Type B pancreatic cell (in vitro differentiated cells): ENCODE results near the gene KIF17. TPM values are rescaled to one million over a fixed set of nuclear protein-coding genes. Genes with fewer than 3 reads are reported as not detected.
"Not testable (repeated sequence)": the region's sequence is repeated elsewhere in the genome, so short reads cannot be mapped to it uniquely, and the experiment has no call there.

Source experiments
- DNase-seq: peaks from one replicate; pipeline ENCODE4 v3.0.0; 2021; ENCODE audit warnings: mixed read lengths; ENCODE audit not compliant: unreplicated experiment; ENCODE audit errors: extremely low spot score
- H3K27ac Mint-ChIP-seq: 2 replicates; pipeline ENCODE4 v1.8.0; 2021; ENCODE audit warnings: mild to moderate bottlenecking, mixed read lengths
- H3K27me3 Mint-ChIP-seq: 2 replicates; pipeline ENCODE4 v1.8.0; 2021; ENCODE audit warnings: mixed read lengths
- H3K36me3 Mint-ChIP-seq: 2 replicates; pipeline ENCODE4 v1.8.0; 2021; ENCODE audit warnings: mixed read lengths
- H3K4me1 Mint-ChIP-seq: one replicate; pipeline ENCODE4 v1.8.0; 2021; ENCODE audit warnings: mixed read lengths; ENCODE audit not compliant: unreplicated experiment
- H3K4me3 Mint-ChIP-seq: 2 replicates; pipeline ENCODE4 v1.8.0; 2021; ENCODE audit warnings: mild to moderate bottlenecking, mixed read lengths
- H3K9me3 Mint-ChIP-seq: 2 replicates; pipeline ENCODE4 v1.8.0; 2021; ENCODE audit warnings: mixed read lengths
- total RNA-seq: library from RNA; stranded (reverse); gene quantifications from 2 replicates; pipeline ENCODE4 v1.2.1, GENCODE V29; 2021; ENCODE audit warnings: low replicate concordance
- TF ChIP-seq, protein P1 (sequence below): fragments of 200-600 bp; sonication (generic); conservative IDR thresholded peaks from 2 replicates; pipeline ENCODE4 v1.5.0; 2021; ENCODE audit warnings: antibody characterized with exemption, mild to moderate bottlenecking

The KIF17 gene
- total RNA-seq, 1 donor from 2014 or later = 2.1 TPM

GRCh38 chr1:20723159-20723536, 5.3 kb upstream of the KIF17 start:
- peaks cover 5% of the 10 kb centered on the region for H3K4me1 Mint-ChIP-seq
- H3K27ac Mint-ChIP-seq = no peak overlapping the region
- H3K36me3 Mint-ChIP-seq = no peaks in the 10 kb centered on the region
- TF ChIP-seq, protein P1, sequence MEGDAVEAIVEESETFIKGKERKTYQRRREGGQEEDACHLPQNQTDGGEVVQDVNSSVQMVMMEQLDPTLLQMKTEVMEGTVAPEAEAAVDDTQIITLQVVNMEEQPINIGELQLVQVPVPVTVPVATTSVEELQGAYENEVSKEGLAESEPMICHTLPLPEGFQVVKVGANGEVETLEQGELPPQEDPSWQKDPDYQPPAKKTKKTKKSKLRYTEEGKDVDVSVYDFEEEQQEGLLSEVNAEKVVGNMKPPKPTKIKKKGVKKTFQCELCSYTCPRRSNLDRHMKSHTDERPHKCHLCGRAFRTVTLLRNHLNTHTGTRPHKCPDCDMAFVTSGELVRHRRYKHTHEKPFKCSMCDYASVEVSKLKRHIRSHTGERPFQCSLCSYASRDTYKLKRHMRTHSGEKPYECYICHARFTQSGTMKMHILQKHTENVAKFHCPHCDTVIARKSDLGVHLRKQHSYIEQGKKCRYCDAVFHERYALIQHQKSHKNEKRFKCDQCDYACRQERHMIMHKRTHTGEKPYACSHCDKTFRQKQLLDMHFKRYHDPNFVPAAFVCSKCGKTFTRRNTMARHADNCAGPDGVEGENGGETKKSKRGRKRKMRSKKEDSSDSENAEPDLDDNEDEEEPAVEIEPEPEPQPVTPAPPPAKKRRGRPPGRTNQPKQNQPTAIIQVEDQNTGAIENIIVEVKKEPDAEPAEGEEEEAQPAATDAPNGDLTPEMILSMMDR = no peak
- H3K4me3 Mint-ChIP-seq = no peak overlapping the region
- peaks cover 28% of the 10 kb centered on the region for H3K27me3 Mint-ChIP-seq
- no peak for DNase-seq
- H3K9me3 Mint-ChIP-seq = no peaks in the 10 kb centered on the region

DNA sequence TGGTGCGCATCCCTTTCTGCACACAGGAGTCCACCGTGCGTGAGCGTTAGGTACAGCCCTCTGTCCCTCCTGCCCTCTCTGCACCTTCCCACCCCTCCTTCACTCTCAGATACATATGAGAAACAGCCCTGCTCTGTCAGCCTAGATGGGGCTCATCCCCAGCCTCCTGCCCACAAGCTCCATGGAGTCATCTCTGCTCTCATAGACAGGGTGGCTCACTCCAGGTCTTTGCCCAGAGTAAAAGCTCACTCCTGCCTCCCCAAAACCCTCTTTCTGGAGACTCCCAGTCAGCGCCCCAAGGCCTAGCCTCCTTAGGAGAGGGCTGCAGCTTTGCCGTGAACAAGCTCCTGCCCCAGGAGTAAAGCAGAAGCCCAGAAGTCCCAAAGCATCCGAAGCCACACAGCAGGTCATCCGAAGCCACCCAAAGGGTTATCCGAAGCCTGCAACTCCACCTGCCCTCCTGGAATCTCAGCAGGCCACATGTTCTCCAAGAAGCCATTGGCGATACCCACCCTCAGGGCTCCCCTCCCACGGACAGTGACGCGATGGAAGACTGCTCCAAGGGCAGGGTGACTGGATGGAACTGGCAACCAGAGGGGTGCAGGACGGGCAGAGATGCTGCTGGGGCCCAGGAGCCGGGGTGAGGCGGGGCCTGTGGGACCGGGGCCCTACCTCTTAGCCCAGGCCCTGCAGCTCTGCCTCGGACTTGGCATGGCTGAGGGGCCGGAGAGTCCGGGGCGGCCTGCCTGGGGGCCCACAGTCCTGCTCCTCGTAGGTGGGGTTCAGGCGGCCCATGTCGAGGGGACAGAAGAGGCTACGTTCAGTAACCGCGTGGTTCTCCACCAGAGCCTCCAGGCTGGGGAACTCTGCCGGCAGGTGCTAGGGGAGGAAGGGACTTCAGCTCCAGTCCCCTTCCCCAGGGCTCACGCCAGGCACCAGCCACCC, 3.6 kb upstream of the KIF17 start:
- Mint-ChIP-seq H3K27me3 (peaks cover 32% of the 10 kb centered on the region), H3K4me1 (peaks cover 3% of the 10 kb centered on the region), H3K36me3 (no peaks in the 10 kb centered on the region), H3K27ac (no peak overlapping the region), H3K9me3 (no peaks in the 10 kb centered on the region), H3K4me3 (no peak overlapping the region)
- no peak for DNase-seq
- TF ChIP-seq, protein P1 = no peak

DNA sequence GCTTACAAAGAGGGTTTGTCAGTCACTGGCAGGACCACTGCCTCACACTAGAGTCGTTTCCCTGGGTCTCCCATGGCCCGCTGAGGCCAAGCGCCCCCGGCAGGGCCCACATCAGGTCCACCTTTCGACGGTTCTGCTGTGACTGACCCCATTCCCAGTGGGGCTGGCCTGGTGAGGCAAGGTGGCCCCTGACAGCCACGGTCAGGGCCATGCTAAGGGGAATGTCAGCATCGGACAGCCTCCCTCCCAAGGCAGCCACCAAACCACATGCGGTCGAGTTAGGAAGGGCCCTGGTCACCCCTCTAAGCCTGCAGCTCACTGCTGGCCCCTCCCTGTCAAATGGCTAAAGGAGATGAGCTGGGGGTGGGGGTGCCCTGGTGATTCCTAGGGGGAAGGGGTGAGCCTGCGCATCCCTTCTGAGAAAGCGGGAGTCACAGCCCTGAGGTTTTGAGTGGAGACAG, 2.9 kb upstream of the KIF17 start:
- no peak for DNase-seq
- H3K27ac Mint-ChIP-seq = no peak overlapping the region
- H3K27me3 Mint-ChIP-seq = peaks cover 36% of the 10 kb centered on the region
- H3K4me3 Mint-ChIP-seq = no peak overlapping the region
- TF ChIP-seq, protein P1 = no peak
- no peaks in the 10 kb centered on the region for H3K36me3 Mint-ChIP-seq
- peaks cover 3% of the 10 kb centered on the region for H3K4me1 Mint-ChIP-seq
- H3K9me3 Mint-ChIP-seq = no peaks in the 10 kb centered on the region

DNA sequence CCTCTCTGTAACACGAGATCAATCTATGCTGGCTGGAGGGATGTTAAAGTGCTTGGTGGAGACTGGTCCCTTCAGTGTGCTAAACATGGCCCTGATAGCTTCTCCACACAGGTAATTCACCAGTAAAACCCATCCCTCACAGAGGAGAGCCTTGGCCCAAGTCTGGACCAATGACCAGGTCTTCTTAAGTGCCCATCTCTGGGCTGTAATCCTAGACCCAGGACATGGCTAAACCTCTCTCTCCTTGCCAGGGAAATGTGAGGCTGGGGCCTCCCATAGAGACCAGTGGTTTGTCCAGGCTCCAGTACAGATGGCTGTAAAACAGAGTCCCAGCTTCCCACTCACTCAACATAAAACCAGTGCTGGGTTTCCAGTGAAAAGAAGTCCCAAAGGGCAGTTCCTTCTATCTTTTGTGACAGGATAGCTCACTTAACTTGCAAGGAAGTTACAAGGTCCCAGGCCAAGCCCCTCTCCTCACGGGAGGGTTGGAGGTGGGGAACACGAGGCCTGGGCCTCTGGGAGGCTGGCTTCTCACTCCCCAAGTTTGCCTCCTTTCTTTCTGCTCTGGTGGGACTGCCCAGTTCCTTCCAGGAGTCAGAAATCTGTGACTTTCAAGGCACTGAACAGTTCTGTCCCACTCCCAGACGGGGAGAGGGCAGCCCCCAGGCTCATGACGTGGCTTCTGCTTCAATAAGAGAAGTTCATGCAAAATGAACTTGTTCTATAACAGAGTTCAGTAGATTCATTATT, 2.2 kb upstream of the KIF17 start:
- Mint-ChIP-seq H3K4me3 (peak overlapping the region; percentile 31), H3K4me1 (peaks cover 3% of the 10 kb centered on the region), H3K36me3 (no peaks in the 10 kb centered on the region), H3K27ac (no peak overlapping the region), H3K9me3 (no peaks in the 10 kb centered on the region), H3K27me3 (peaks cover 36% of the 10 kb centered on the region)
- TF ChIP-seq, protein P1 = no peak
- DNase-seq = no peak

GRCh38 chr1:20719261-20719660, 1.5 kb upstream of the KIF17 start:
- Mint-ChIP-seq H3K27me3 (peaks cover 36% of the 10 kb centered on the region), H3K27ac (no peak overlapping the region), H3K9me3 (no peaks in the 10 kb centered on the region), H3K4me1 (peaks cover 3% of the 10 kb centered on the region), H3K4me3 (peak overlapping the region; percentile 75), H3K36me3 (no peaks in the 10 kb centered on the region)
- DNase-seq = no peak
- TF ChIP-seq, protein P1 = no peak

GRCh38 chr1:20718343-20718882, 606 bp upstream of the KIF17 start:
- not testable (repeated sequence) for H3K4me1 Mint-ChIP-seq, DNase-seq, H3K36me3 Mint-ChIP-seq, H3K9me3 Mint-ChIP-seq
- H3K27me3 Mint-ChIP-seq = peaks cover 36% of the 10 kb centered on the region
- peak overlapping the region; percentile 81 for H3K4me3 Mint-ChIP-seq
- peak overlapping the region; percentile 37 for H3K27ac Mint-ChIP-seq
